Fibroblast of pulmonary artery (primary cell): ENCODE data around the gene ADRA1B.
A peak's percentile ranks its signal among the peaks of the same experiment; 100 is the strongest.
"Not testable (repeated sequence)": the region's sequence is repeated elsewhere in the genome, so short reads cannot be mapped to it uniquely, and the experiment has no call there.

Experiments
- DNase-seq: peaks from one replicate; pipeline ENCODE4 v3.0.0-alpha.2; 2010; ENCODE audit warnings: low read depth
- H3K4me3 ChIP-seq: replicated peaks from 2 replicates; pipeline ENCODE4 v1.5.1; 2011; ENCODE audit warnings: low read depth, mild to moderate bottlenecking, control low read depth, low read length, moderate library complexity
- TF ChIP-seq, protein P1 (sequence below): IDR thresholded peaks from 2 replicates; pipeline ENCODE4 v1.5.1; 2011; ENCODE audit warnings: mild to moderate bottlenecking, control low read depth, low read length, inconsistent platforms; ENCODE audit errors: missing control alignments

ADRA1B gene

DNA sequence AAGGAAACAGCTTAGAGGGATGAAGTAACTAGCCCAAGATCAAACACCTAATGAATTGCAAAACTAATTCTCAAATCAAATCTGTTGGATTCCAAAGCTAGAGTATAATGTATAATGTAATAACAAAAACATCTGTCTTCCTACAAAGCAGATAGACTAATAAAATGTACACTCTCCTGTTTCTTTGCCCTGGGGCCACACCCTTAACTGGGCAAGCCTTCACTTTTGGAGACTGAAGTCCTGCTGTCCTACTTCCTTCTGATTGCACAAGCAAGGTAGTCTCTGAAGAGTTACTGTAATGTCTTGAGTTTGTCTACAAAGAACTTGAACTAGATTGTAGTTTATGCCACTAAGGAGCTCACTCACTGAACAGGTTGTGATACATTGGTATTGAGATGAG lies 95.2 kb downstream of the ADRA1B start:
- TF ChIP-seq, protein P1, sequence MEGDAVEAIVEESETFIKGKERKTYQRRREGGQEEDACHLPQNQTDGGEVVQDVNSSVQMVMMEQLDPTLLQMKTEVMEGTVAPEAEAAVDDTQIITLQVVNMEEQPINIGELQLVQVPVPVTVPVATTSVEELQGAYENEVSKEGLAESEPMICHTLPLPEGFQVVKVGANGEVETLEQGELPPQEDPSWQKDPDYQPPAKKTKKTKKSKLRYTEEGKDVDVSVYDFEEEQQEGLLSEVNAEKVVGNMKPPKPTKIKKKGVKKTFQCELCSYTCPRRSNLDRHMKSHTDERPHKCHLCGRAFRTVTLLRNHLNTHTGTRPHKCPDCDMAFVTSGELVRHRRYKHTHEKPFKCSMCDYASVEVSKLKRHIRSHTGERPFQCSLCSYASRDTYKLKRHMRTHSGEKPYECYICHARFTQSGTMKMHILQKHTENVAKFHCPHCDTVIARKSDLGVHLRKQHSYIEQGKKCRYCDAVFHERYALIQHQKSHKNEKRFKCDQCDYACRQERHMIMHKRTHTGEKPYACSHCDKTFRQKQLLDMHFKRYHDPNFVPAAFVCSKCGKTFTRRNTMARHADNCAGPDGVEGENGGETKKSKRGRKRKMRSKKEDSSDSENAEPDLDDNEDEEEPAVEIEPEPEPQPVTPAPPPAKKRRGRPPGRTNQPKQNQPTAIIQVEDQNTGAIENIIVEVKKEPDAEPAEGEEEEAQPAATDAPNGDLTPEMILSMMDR = no peak
- H3K4me3 ChIP-seq = no peak overlapping the region
- DNase-seq = no peak

DNA sequence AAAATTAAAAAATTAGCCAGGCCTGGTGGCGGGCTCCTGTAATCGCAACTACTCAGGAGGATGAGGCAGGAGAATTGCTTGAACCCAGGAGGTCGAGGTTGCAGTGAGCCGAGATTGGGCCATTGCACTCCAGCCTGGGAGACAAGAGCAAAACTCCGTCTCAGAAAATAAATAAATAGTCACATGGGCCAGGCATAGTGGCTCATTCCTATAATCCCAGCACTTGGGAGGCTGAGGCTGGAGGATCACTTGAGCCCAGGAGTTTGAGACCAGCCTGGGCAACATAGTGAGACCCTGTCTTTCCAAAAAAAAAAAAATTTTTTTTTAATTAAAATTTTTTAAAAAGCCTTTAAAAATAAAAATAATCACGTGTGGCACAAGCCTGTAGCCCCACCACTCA lies 97.9 kb downstream of the ADRA1B start:
- H3K4me3 ChIP-seq = not testable (repeated sequence)

DNA sequence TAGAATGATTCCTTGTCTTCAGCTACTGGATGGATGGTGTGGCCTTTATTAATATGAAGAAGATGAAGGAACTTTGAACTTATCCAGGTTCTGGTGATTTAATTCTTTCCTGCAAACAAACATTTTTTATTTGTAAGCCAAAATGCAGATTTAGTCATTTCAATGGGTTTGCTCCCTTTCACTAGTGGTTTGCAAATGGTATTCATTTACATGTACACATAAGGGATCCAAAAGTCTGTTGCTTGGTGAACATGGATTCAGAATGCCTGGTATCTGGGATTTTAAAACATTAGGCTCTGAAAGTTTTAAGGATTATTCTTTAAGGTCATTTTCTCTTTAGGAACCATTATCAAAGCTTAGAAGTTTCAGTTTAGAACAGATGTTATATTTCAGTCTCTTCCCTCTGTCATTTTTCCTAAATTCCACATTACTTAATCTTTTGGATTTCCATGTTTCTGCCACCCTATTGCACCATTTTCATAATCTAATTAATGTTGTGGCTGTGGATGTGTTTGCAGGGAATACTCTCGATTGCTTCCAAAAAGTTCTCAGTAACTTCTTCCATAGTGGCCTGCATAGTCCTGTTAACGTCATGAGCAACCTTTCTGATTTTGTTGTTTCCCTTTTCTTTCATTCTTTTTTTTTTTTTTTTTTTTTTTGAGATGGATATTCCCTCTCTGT lies 102.8 kb downstream of the ADRA1B start:
- no peak for DNase-seq
- TF ChIP-seq, protein P1 = no peak
- no peak overlapping the region for H3K4me3 ChIP-seq

More for the DNA sequence above, 97.9 kb downstream of the ADRA1B start:
- DNase-seq = not testable (repeated sequence)

DNA sequence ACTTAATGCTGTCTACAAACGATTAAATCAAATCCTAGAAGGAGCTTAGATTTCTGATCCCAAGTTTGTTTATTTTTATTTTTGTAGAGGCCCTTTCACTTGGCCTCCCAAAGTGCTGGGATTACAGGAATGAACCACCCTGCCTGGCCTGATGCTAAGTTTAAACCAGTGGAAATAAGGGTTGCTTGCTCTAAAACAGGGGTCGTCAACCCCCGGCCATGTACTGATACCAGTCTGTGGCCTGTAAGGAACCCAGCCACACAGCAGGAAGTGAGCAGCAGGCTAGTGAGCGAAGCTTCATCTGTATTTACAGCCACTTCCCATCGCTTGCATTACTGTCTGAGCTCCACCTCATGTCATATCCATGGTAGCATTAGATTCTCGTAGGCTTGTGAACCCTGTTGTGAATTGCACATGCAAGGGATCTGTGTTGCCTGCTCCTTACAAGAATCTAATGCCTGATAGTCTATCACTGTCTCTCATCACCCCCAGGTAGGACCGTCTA lies 104.0 kb downstream of the ADRA1B start:
- H3K4me3 ChIP-seq = no peak overlapping the region
- no peak for DNase-seq
- TF ChIP-seq, protein P1 = no peak

DNA sequence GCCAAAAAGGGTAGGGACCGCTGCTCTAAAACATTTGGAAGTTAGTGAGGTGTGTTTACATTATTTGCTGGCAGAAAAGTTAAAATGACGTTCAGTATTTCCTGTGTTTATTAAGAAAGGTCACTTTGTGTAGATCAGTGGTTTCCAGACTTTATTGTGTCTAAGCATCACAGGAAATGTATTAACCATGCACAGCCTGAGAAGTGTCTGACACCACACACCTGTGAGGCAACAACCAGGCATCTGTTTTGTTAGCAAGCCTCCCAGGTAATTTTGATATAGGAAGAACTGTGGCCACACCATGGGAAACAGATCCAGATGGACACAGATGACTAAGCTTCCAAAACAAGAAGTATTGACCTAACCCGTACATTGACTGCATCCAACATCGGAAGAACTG lies 104.7 kb downstream of the ADRA1B start:
- TF ChIP-seq, protein P1 = no peak
- H3K4me3 ChIP-seq = no peak overlapping the region
- peak; percentile 26 for DNase-seq

DNA sequence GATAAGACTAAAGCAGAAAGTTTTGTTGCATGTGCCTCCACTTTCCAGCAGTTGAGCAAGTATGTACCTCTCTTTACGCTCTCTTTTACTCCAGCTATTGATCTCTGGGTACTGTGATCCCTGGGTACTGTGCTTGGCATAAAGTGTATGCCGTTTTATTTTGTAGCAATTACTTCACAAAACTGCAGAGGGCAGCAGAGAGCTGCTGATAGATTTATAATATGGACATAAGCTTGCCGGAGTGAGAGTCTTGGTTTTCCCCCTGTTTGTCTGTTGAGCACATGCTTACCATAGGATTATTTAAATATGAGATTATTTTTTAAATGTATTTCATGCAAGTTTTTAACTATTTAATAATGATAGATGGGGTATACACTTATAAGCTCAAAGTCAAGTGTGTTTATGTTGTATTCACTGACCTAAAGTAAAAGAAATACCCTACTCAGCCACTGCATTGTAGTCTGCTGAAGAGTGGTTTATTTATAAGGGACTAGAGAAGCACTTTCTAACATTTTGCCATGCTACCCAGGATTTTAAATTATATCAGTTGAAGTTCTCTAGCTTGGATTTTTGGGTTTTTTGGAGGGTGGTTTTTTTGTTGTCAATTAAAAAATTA lies 105.7 kb downstream of the ADRA1B start:
- peak; percentile 84 for DNase-seq
- no peak overlapping the region for H3K4me3 ChIP-seq
- TF ChIP-seq, protein P1 = peak; percentile 73
